K562 (cell line): ENCODE results near the gene IDUA. TPM values are rescaled to one million over a fixed set of nuclear protein-coding genes. Genes with fewer than 3 reads are reported as not detected.

ENCODE experiments used
- ATAC-seq: fragments of 200-7000 bp; cut with Tn5 transposase; 3 replicates; pipeline ENCODE4 v1.9.1; 2020; ENCODE audit warnings: moderate library complexity
- BruUV-seq: library from RNA; stranded (reverse); fragments of 400-500 nt; replicated peaks from 2 replicates; lab custom pipeline; 2021; lab: Mats Ljungman, UMichigan
- CTCF ChIA-PET: fragments of 300-600 bp; formaldehyde crosslinking; extraction: SDS; loops from one replicate; lab custom pipeline; 2021; ENCODE audit warnings: low intra/inter-chr PET ratio; lab: Yijun Ruan, JAX
- POLR2A ChIA-PET: fragments of 300-600, 350-650 bp; sonication (Branson Sonifier 250); formaldehyde crosslinking; extraction: SDS; loops from one replicate; lab custom pipeline; 2021; ENCODE audit warnings: antibody characterized with exemption, inconsistent platforms; lab: Yijun Ruan, JAX
- DNase-seq, 4 experiments: peaks; one replicate each; pipeline versions ENCODE4 v3.0.0 to v3.0.0-alpha.2; 2011 to 2018; ENCODE audit warnings: low spot score in 3 of 4, mixed read lengths in 3 of 4; ENCODE audit errors: extremely low read depth in 1 of 4
- FAIRE-seq: peaks from 2 replicates; lab custom pipeline; 2011; peaks lifted over from hg19 to GRCh38; lab: Jason Lieb, UNC
- H2AFZ ChIP-seq: 2 replicates; pipeline ENCODE4 v1.6.0; 2011; ENCODE audit warnings: low read depth, low read length, control low read depth, inconsistent platforms
- H3K27ac ChIP-seq: fragments of 200-600 bp; 3 replicates; pipeline ENCODE4 v1.8.0; 2011; ENCODE audit warnings: low read depth, mild to moderate bottlenecking, control low read depth, inconsistent platforms, low read length, moderate library complexity, mixed read lengths; ENCODE audit errors: extremely low read depth
- H3K27me3 ChIP-seq, 2 experiments: fragments of 300-600 bp in 1 of 2; 2 replicates in 1 of 2; 3 replicates in 1 of 2; pipeline versions ENCODE4 v1.6.0 to v1.8.0; 2011; ENCODE audit warnings: inconsistent platforms in 2 of 2, low read length in 2 of 2, mild to moderate bottlenecking in 1 of 2, mixed read lengths in 1 of 2, moderate library complexity in 1 of 2; ENCODE audit not compliant: control insufficient read depth in 2 of 2, insufficient read depth in 2 of 2
- H3K36me3 ChIP-seq: fragments of 300-600 bp; 3 replicates; pipeline ENCODE4 v1.8.0; 2011; ENCODE audit warnings: mild to moderate bottlenecking, low read length, inconsistent platforms; ENCODE audit not compliant: control insufficient read depth, insufficient read depth
- H3K4me1 ChIP-seq, 2 experiments: fragments of 200-600 bp in 1 of 2; replicated peaks in 1 of 2; 2 replicates in 1 of 2; 3 replicates in 1 of 2; pipeline versions ENCODE4 v1.5.1 to v1.8.0; 2011; ENCODE audit warnings: inconsistent platforms in 2 of 2, low read length in 2 of 2, mild to moderate bottlenecking in 1 of 2, mixed read lengths in 1 of 2, moderate library complexity in 1 of 2; ENCODE audit not compliant: control insufficient read depth in 2 of 2, insufficient read depth in 2 of 2
- H3K4me2 ChIP-seq: 2 replicates; pipeline ENCODE4 v1.6.1; 2011; ENCODE audit warnings: low read length, control low read depth, inconsistent platforms, mixed read lengths; ENCODE audit not compliant: insufficient read depth
- H3K4me3 ChIP-seq: fragments of 200-600 bp; sonication (generic), shearing (Covaris generic); 2 replicates; pipeline ENCODE4 v1.5.1; 2016; ENCODE audit warnings: control low read depth, inconsistent platforms
- H3K79me2 ChIP-seq: fragments of 200-600 bp; 3 replicates; pipeline ENCODE4 v1.8.0; 2011; ENCODE audit warnings: low read length, inconsistent platforms; ENCODE audit not compliant: control insufficient read depth, insufficient read depth
- H3K9ac ChIP-seq, 2 experiments: 2 replicates each; pipeline versions ENCODE4 v1.6.0 to v1.6.1; 2011; ENCODE audit warnings: low read depth in 2 of 2, low read length in 2 of 2, control low read depth in 1 of 2, inconsistent platforms in 1 of 2, mild to moderate bottlenecking in 1 of 2, mixed read lengths in 1 of 2; ENCODE audit not compliant: insufficient read depth in 1 of 2
- H3K9me1 ChIP-seq: one replicate; pipeline ENCODE4 v1.6.0; 2011; ENCODE audit warnings: inconsistent platforms, mild to moderate bottlenecking, low read length, moderate library complexity; ENCODE audit not compliant: control insufficient read depth, insufficient read depth
- H3K9me3 ChIP-seq: replicated peaks from 2 replicates; pipeline ENCODE4 v1.5.1; 2011; ENCODE audit warnings: low read depth, low read length, inconsistent platforms; ENCODE audit not compliant: control insufficient read depth, insufficient read depth
- H4K20me1 ChIP-seq: replicated peaks from 2 replicates; pipeline ENCODE4 v1.6.1; 2011; ENCODE audit warnings: low read length, inconsistent platforms, mixed read lengths; ENCODE audit not compliant: control insufficient read depth, insufficient read depth
- GABPB2 ChIP-seq: fragments of 250-450 bp; sonication (Bioruptor Pico); conservative IDR thresholded peaks from 2 replicates; pipeline ENCODE4 v1.5.1; 2021; ENCODE audit warnings: mild to moderate bottlenecking
- HEY1 ChIP-seq: fragments of 250-450 bp; sonication (Bioruptor Pico); IDR thresholded peaks from 2 replicates; pipeline ENCODE4 v1.5.0; 2020; ENCODE audit warnings: mild to moderate bottlenecking, moderate library complexity, borderline replicate concordance
- PCBP1 ChIP-seq: fragments of 200-400 bp; formaldehyde crosslinking; IDR thresholded peaks from 2 replicates; pipeline ENCODE4 v1.6.1; 2018; ENCODE audit warnings: mild to moderate bottlenecking, low read depth, low read length; ENCODE audit not compliant: poor library complexity, severe bottlenecking
- PTBP1 ChIP-seq: fragments of 200-400 bp; formaldehyde crosslinking; IDR thresholded peaks from 2 replicates; pipeline ENCODE4 v1.6.1; 2017; ENCODE audit warnings: low read depth, low read length
- RREB1 ChIP-seq: fragments of 250-450 bp; sonication (Bioruptor Pico); IDR thresholded peaks from 2 replicates; pipeline ENCODE4 v1.4.0; 2020
- RUNX1 ChIP-seq: sonication (generic); IDR thresholded peaks from 2 replicates; pipeline ENCODE4 v1.6.1; 2016; ENCODE audit warnings: antibody characterized with exemption, low read depth
- WHSC1 ChIP-seq: IDR thresholded peaks from one replicate; pipeline ENCODE4 v1.6.1; 2012; ENCODE audit warnings: low read length, control low read depth, inconsistent platforms
- ZNF561 ChIP-seq: fragments of 450-650 bp; formaldehyde crosslinking; conservative IDR thresholded peaks from 2 replicates; pipeline ENCODE4 v1.4.0; 2020; ENCODE audit warnings: mild to moderate bottlenecking, moderate library complexity
- WGBS: fragments of 100-300 bp; shearing (Covaris generic); methylation state at CpG from one replicate; pipeline ENCODE4 v1.1.6; 2016; ENCODE audit warnings: low coverage, mixed read lengths; ENCODE audit not compliant: insufficient coverage; ENCODE audit errors: missing lambda C conversion rate; 5-methylcytosine and 5-hydroxymethylcytosine counted together
- in situ Hi-C: fragments of 300-500 bp; cut with MboI; formaldehyde crosslinking; loops from 4 replicates; pipeline ENCODE4 v1.15.0; 2018; ENCODE audit warnings: inconsistent platforms, mixed read lengths
- intact Hi-C: fragments of 100-400 bp; cut with micrococcal nuclease; formaldehyde crosslinking; loops from 2 replicates; pipeline ENCODE4 v1.14.2; 2022
- polyA plus RNA-seq, 8 experiments: library from polyadenylated mRNA; depleted of rRNA in 4 of 8; stranded (reverse) in 5 of 8; unstranded in 3 of 8; fragments of >200 nt; fragmentation: Nextera tagmentation in 2 of 8; fragmentation: Illumina TruSeq in 1 of 8; extraction: Ambion mirVana in 2 of 8; extraction: Trizol in 1 of 8; gene quantifications; 2 replicates each; pipeline versions ENCODE4 v1.2.1 to v1.2.3, GENCODE V29; 2011 to 2014; ENCODE audit warnings: inconsistent platforms in 1 of 8, missing spikeins in 1 of 8
- total RNA-seq, 7 experiments: library from RNA; depleted of rRNA in 6 of 7; stranded (reverse); fragments of >200 nt in 6 of 7; fragmentation: Illumina TruSeq in 2 of 7; extraction: Trizol in 2 of 7; gene quantifications; 2 replicates each; pipeline versions ENCODE4 v1.2.1 to v1.2.3, GENCODE V29; 2011 to 2021; ENCODE audit warnings: low replicate concordance in 1 of 7

Gene IDUA
- total and polyA plus RNA-seq, 9 of the 15 experiments (the other 6 are each of a cell fraction or from before 2014, with no cell fraction given) = 0.04 to 16.1 (median 1.2) TPM

DNA sequence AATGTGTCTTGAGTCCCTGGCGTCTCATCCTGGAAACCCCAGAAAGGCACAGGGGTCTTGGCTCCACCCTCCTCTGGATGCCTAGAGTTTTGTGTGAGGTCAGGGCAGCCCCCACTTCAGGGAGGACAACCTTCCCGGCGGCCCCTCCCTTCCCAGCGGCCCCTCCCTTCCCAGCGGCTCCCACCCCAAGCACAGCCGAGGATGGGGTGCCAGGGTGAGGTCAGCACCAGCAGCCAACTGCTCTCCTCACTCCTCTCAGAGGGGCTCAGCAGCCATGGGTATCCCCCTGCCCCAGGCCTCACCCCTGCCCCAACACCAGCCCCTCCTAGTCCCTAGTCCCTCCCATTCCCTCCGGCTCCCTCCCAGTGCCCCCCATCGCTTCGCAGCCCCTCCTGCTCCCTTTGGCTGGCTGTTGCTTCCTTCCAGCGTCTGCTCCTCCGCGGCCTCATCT, 30.9 kb upstream of the IDUA start:
- WGBS = 85% methylated on average over 5 of the region's 12 CpGs
- no peak for FAIRE-seq

GRCh38 chr4:956531-957230, 30.2 kb upstream of the IDUA start:
- FAIRE-seq = no peak
- CTCF ChIA-PET = interaction anchor here (0.7 kb wide), 1 partner anchor 116 kb away, joined by 3 read pairs; no protein-coding TSS in a partner anchor
- no peaks in the 10 kb centered on the region for H3K79me2 ChIP-seq
- no peak overlapping the region for H3K27ac ChIP-seq
- no peaks in the 10 kb centered on the region for H3K9me1 ChIP-seq
- no peak overlapping the region for H3K4me2 ChIP-seq
- intact Hi-C loops (no loop called here), in situ Hi-C loops (no loop called here)
- no peaks in the 10 kb centered on the region for H4K20me1 ChIP-seq
- no peaks in the 10 kb centered on the region for H3K27me3 ChIP-seq
- WGBS = 60% methylated on average over 12 of the region's 14 CpGs
- DNase-seq = no peak
- H3K9ac ChIP-seq = no peak overlapping the region
- no TSS peak for BruUV-seq
- no peak overlapping the region for H3K4me3 ChIP-seq
- POLR2A ChIA-PET = no interaction called here
- no peak overlapping the region for H2AFZ ChIP-seq
- H3K36me3 ChIP-seq = peaks cover 4% of the 10 kb centered on the region; the same call in 1 of the 3 replicates
- H3K9me3 ChIP-seq = no peaks in the 10 kb centered on the region
- H3K4me1 ChIP-seq = peaks cover 0 to 37% of the 10 kb centered on the region in 2 experiments; a peak in 2 of 5 replicates
- ATAC-seq = no peak
- TF ChIP-seq RREB1 (CRISPR knock-in tag) = no peak
- no peak for TF ChIP-seq PCBP1
- TF ChIP-seq PTBP1 = no peak
- no peak for TF ChIP-seq HEY1
- TF ChIP-seq RUNX1 = no peak
- TF ChIP-seq GABPB2 (CRISPR knock-in tag) = no peak
- TF ChIP-seq WHSC1 = no peak

More for the DNA sequence above, 30.9 kb upstream of the IDUA start:
- H3K4me1 ChIP-seq = peaks cover 0 to 37% of the 10 kb centered on the region in 2 experiments; a peak in 2 of 5 replicates
- ATAC-seq (no peak), DNase-seq (no peak)
- H3K27me3 ChIP-seq = no peaks in the 10 kb centered on the region
- no peaks in the 10 kb centered on the region for H3K79me2 ChIP-seq
- no peak overlapping the region for H3K4me2 ChIP-seq
- ChIA-PET POLR2A (no interaction called here), CTCF (no interaction called here)
- no peak overlapping the region; a peak in 1 of 4 replicates for H3K9ac ChIP-seq
- no peaks in the 10 kb centered on the region for H3K9me1 ChIP-seq
- BruUV-seq = no TSS peak
- H3K27ac ChIP-seq = no peak overlapping the region
- intact Hi-C loops = no loop called here
- in situ Hi-C loops = no loop called here
- no peak overlapping the region for H3K4me3 ChIP-seq
- no peaks in the 10 kb centered on the region for H3K9me3 ChIP-seq
- 0 out of 3 replicates have a peak, but pooled peaks cover 3% of the 10 kb centered on the region for H3K36me3 ChIP-seq
- no peaks in the 10 kb centered on the region for H4K20me1 ChIP-seq
- H2AFZ ChIP-seq = no peak overlapping the region
- no peak for TF ChIP-seq ZNF561 (CRISPR knock-in tag)
- TF ChIP-seq, all 486 proteins: peak for 0
